Loucy (cell line): ENCODE measurements around the gene BMAL1.

Source experiments
- CTCF ChIP-seq: fragments of 200-600 bp; sonication (generic); conservative IDR thresholded peaks from 2 replicates; pipeline ENCODE4 v1.5.1; 2014; ENCODE audit warnings: mild to moderate bottlenecking, antibody characterized with exemption, low read length
- EZH2phosphoT487 ChIP-seq: fragments of 200-600 bp; IDR thresholded peaks from 2 replicates; pipeline ENCODE4 v1.6.1; 2018; ENCODE audit warnings: antibody characterized with exemption, mild to moderate bottlenecking, moderate library complexity, borderline replicate concordance

GRCh38 chr11:13434247-13435205, 156.9 kb downstream of the BMAL1 start:
- TF ChIP-seq CTCF = no peak
- no peak for TF ChIP-seq EZH2phosphoT487
